ENCODE measurements around the gene TSSK6. TPM values are rescaled to one million over a fixed set of nuclear protein-coding genes. Genes with fewer than 3 reads are reported as not detected.

Gene TSSK6
- total and polyA plus RNA-seq, 10 of the 15 experiments (the other 5 are each of a cell fraction or from before 2014, with no cell fraction given), result 0.06 to 3.6 (median 0.98) TPM; not detected in 2

DNA sequence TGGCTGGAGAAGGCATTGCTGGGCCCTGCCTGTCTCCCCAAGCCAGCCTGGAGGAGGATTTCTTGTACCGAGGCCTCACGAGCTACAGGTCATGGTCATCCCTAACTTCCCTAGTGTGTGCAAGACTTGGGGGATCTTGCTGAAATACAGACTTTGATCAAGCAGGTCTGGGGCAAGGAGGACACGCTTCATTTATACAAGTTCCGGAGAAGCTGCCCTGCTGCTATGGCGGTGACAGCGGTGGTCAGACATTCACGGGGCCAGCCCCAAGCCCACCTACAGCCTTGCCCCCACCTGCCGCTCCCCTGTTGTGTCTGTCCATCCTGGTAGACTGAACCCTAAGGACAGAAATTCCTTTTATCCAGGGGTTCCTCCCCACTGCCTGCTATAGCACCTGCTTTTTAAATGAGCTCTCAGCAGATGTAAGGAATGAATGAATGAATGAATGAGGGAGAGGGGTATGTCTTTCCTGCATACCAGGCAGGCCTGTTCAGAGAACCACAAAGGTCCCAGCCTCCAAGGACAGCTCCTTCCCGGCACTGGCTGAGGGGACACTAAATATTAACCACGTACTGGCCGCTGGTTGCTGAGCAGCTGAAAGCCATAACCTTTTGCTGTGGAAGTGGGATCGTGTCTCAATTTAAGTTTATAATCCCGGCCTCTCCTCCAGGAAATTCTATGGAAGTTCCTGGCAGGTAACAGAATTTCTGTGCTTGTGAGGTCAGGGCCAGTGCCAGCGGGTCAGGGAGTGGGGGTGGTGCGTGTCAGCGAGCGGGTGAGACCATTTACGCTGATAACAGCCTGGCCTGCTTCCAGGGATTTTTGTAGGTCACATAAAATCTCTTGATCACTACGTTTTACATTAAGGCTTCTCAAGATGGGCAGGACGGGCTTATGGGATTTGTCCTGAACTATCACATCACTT, 27.1 kb downstream of the TSSK6 start:
- DNase-seq (ENCODE audit: low read depth, low spot score) (no peak), FAIRE-seq (no peak), ATAC-seq (no peak)
- no peaks in the 10 kb centered on the region for H3K27me3 ChIP-seq (replicated peaks in 1 of 2; ENCODE audit: control insufficient read depth in 2 of 2, insufficient read depth in 2 of 2, low read length in 1 of 2)
- 87% methylated on average over 20 of the region's 20 CpGs for WGBS (ENCODE audit: insufficient coverage, insufficient replicate concordance, low lambda C conversion rate, missing lambda C conversion rate)
- ChIA-PET CTCF (interaction anchor here (0.9 to 9.3 kb wide), 10 partner anchors 8 to 285 kb away, joined by 3 to 223 read pairs (median 14); partner anchors contain the start of genes GATAD2A and NR2C2AP), RAD21 (ENCODE audit: unreplicated experiment) (interaction anchor here (0.7 to 4.8 kb wide), 7 partner anchors 29 to 342 kb away, joined by 3 to 72 read pairs (median 3); partner anchors contain the start of gene GATAD2A), SMC1A (ENCODE audit: uncharacterized antibody, unreplicated experiment) (interaction anchor here (0.7 to 5.1 kb wide), 7 partner anchors 9 to 126 kb away, joined by 3 to 97 read pairs (median 3); partner anchors contain the start of gene GATAD2A), POLR2A (no interaction called here)
- TF ChIP-seq CBFB (IDR thresholded peaks at IDR 0.05; ENCODE audit: low read depth) (no peak), ZNF24 (IDR thresholded peaks at IDR 0.05) (peak; percentile 69; the same call in 1 of the 2 replicates), SIN3A (IDR thresholded peaks at IDR 0.05; ENCODE audit: low read depth, low read length) (no peak), MTA3 (IDR thresholded peaks at IDR 0.05; ENCODE audit: borderline replicate concordance, low read length) (0 out of 2 replicates have a peak, but pooled peaks have one; percentile 3)
- TF ChIP-seq, protein P1, sequence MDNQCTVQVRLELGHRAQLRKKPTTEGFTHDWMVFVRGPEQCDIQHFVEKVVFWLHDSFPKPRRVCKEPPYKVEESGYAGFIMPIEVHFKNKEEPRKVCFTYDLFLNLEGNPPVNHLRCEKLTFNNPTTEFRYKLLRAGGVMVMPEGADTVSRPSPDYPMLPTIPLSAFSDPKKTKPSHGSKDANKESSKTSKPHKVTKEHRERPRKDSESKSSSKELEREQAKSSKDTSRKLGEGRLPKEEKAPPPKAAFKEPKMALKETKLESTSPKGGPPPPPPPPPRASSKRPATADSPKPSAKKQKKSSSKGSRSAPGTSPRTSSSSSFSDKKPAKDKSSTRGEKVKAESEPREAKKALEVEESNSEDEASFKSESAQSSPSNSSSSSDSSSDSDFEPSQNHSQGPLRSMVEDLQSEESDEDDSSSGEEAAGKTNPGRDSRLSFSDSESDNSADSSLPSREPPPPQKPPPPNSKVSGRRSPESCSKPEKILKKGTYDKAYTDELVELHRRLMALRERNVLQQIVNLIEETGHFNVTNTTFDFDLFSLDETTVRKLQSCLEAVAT (IDR thresholded peaks at IDR 0.05), result 0 out of 2 replicates have a peak, but pooled peaks have one; percentile 27
- TF ChIP-seq, protein P2, sequence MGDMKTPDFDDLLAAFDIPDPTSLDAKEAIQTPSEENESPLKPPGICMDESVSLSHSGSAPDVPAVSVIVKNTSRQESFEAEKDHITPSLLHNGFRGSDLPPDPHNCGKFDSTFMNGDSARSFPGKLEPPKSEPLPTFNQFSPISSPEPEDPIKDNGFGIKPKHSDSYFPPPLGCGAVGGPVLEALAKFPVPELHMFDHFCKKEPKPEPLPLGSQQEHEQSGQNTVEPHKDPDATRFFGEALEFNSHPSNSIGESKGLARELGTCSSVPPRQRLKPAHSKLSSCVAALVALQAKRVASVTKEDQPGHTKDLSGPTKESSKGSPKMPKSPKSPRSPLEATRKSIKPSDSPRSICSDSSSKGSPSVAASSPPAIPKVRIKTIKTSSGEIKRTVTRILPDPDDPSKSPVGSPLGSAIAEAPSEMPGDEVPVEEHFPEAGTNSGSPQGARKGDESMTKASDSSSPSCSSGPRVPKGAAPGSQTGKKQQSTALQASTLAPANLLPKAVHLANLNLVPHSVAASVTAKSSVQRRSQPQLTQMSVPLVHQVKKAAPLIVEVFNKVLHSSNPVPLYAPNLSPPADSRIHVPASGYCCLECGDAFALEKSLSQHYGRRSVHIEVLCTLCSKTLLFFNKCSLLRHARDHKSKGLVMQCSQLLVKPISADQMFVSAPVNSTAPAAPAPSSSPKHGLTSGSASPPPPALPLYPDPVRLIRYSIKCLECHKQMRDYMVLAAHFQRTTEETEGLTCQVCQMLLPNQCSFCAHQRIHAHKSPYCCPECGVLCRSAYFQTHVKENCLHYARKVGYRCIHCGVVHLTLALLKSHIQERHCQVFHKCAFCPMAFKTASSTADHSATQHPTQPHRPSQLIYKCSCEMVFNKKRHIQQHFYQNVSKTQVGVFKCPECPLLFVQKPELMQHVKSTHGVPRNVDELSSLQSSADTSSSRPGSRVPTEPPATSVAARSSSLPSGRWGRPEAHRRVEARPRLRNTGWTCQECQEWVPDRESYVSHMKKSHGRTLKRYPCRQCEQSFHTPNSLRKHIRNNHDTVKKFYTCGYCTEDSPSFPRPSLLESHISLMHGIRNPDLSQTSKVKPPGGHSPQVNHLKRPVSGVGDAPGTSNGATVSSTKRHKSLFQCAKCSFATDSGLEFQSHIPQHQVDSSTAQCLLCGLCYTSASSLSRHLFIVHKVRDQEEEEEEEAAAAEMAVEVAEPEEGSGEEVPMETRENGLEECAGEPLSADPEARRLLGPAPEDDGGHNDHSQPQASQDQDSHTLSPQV (IDR thresholded peaks at IDR 0.05), result no peak
- peak overlapping the region; percentile 5; the same call in 1 of the 2 replicates for H3K4me2 ChIP-seq (ENCODE audit: control insufficient read depth, insufficient read depth)
- H3K79me2 ChIP-seq (ENCODE audit: control insufficient read depth, insufficient read depth, low read length), result peaks cover 9% of the 10 kb centered on the region
- no TSS peak for BruUV-seq (replicated peaks)
- H3K4me3 ChIP-seq, result no peak overlapping the region
- H3K9me3 ChIP-seq (replicated peaks; ENCODE audit: control insufficient read depth, insufficient read depth, low read length), result no peaks in the 10 kb centered on the region
- in situ Hi-C loops (cut with MboI), result no loop called here
- H3K27ac ChIP-seq (ENCODE audit: control insufficient read depth, insufficient read depth), result peak overlapping the region; percentile 82
- H4K20me1 ChIP-seq (ENCODE audit: control insufficient read depth, insufficient read depth), result no peaks in the 10 kb centered on the region
- peaks cover 11 to 26% of the 10 kb centered on the region in 2 experiments; a peak in 3 of 4 replicates for H3K36me3 ChIP-seq (ENCODE audit: control insufficient read depth in 2 of 2, insufficient read depth in 2 of 2, low read length in 1 of 2)
- H3K4me1 ChIP-seq (ENCODE audit: control insufficient read depth, insufficient read depth, low read length), result peaks cover 28% of the 10 kb centered on the region
- no peak overlapping the region for H2AFZ ChIP-seq (ENCODE audit: control insufficient read depth, low read depth, low read length)
- H3K9ac ChIP-seq (ENCODE audit: control insufficient read depth, insufficient read depth, low read length), result peak overlapping the region; percentile 66
- intact Hi-C loops (cut with micrococcal nuclease; ENCODE audit: unreplicated experiment), result no loop called here

All from GM12878 (cell line).